Endothelial cell of umbilical vein (primary cell): ENCODE measurements around the gene GALNT12. TPM values are rescaled to one million over a fixed set of nuclear protein-coding genes. Genes with fewer than 3 reads are reported as not detected.

Experiments used
- BruUV-seq: library from RNA; stranded (reverse); fragments of 400-500 nt; replicated peaks from 2 replicates; lab custom pipeline; 2021; lab: Mats Ljungman, UMichigan
- CTCF ChIA-PET: fragments of 300-600, 350-600 bp; sonication (Branson Sonifier 250); formaldehyde crosslinking; loops from one replicate; lab custom pipeline; 2021; ENCODE audit warnings: antibody characterized with exemption, inconsistent platforms; lab: Charles Lee
- POLR2A ChIA-PET: fragments of 300-600, 350-600 bp; sonication (Branson Sonifier 250); formaldehyde crosslinking; loops from one replicate; lab custom pipeline; 2021; ENCODE audit warnings: antibody characterized with exemption, inconsistent platforms; lab: Charles Lee
- DNase-seq: peaks from one replicate; pipeline ENCODE4 v3.0.0-alpha.2; 2011; ENCODE audit warnings: low read depth, low spot score
- FAIRE-seq: peaks from 2 replicates; lab custom pipeline; 2011; peaks lifted over from hg19 to GRCh38; lab: Jason Lieb, UNC
- H2AFZ ChIP-seq: 2 replicates; pipeline ENCODE4 v1.6.0; 2012; ENCODE audit warnings: low read depth, low read length, control low read depth, inconsistent platforms
- H3K27ac ChIP-seq: 2 replicates; pipeline ENCODE4 v1.5.1; 2011; ENCODE audit warnings: low read depth, mild to moderate bottlenecking, control low read depth, low read length, moderate library complexity; ENCODE audit not compliant: insufficient read depth
- H3K27me3 ChIP-seq, 2 experiments: 2 replicates each; pipeline versions ENCODE4 v1.6.0 to v1.6.1; 2011; ENCODE audit warnings: low read length in 2 of 2, mixed read lengths in 1 of 2; ENCODE audit not compliant: control insufficient read depth in 2 of 2, insufficient read depth in 2 of 2
- H3K36me3 ChIP-seq, 2 experiments: 2 replicates in 1 of 2; 3 replicates in 1 of 2; pipeline ENCODE4 v1.5.1; 2011; ENCODE audit warnings: low read length in 2 of 2, mild to moderate bottlenecking in 1 of 2, moderate library complexity in 1 of 2; ENCODE audit not compliant: control insufficient read depth in 2 of 2, insufficient read depth in 2 of 2; ENCODE audit errors: extremely low read depth in 1 of 2
- H3K4me1 ChIP-seq: 3 replicates; pipeline ENCODE4 v1.5.1; 2011; ENCODE audit warnings: mild to moderate bottlenecking, low read length; ENCODE audit not compliant: control insufficient read depth, insufficient read depth; ENCODE audit errors: extremely low read depth
- H3K4me2 ChIP-seq: 2 replicates; pipeline ENCODE4 v1.6.1; 2011; ENCODE audit warnings: low read length, control low read depth, mixed read lengths; ENCODE audit not compliant: insufficient read depth
- H3K4me3 ChIP-seq, 3 experiments: fragments of 200-600 bp in 1 of 3; sonication (generic), shearing (Covaris generic) in 1 of 3; replicated peaks in 1 of 3; 2 replicates each; pipeline ENCODE4 v1.5.1; 2011 to 2016; ENCODE audit warnings: control low read depth in 3 of 3, low read length in 3 of 3, mild to moderate bottlenecking in 2 of 3, inconsistent platforms in 1 of 3, low read depth in 1 of 3, moderate library complexity in 1 of 3; ENCODE audit not compliant: insufficient read depth in 1 of 3
- H3K79me2 ChIP-seq: 2 replicates; pipeline ENCODE4 v1.6.0; 2012; ENCODE audit warnings: low read length, inconsistent platforms; ENCODE audit not compliant: control insufficient read depth, insufficient read depth
- H3K9ac ChIP-seq: replicated peaks from 2 replicates; pipeline ENCODE3; 2011; ENCODE audit warnings: low read length, control low read depth; ENCODE audit not compliant: insufficient read depth; ENCODE audit errors: extremely low read depth
- H3K9me1 ChIP-seq: replicated peaks from 3 replicates; pipeline ENCODE4 v1.6.0; 2011; ENCODE audit warnings: mild to moderate bottlenecking, low read length; ENCODE audit not compliant: control insufficient read depth, insufficient read depth; ENCODE audit errors: extremely low read depth
- H3K9me3 ChIP-seq: replicated peaks from 2 replicates; pipeline ENCODE4 v1.5.1; 2012; ENCODE audit warnings: low read length, inconsistent platforms; ENCODE audit not compliant: control insufficient read depth, insufficient read depth
- H4K20me1 ChIP-seq: replicated peaks from 2 replicates; pipeline ENCODE3; 2011; ENCODE audit warnings: mild to moderate bottlenecking, low read length; ENCODE audit not compliant: control insufficient read depth, insufficient read depth; ENCODE audit errors: extremely low read depth
- EZH2 ChIP-seq: IDR thresholded peaks from 2 replicates; pipeline ENCODE4 v1.6.1; 2012; ENCODE audit warnings: borderline replicate concordance, low read depth, mild to moderate bottlenecking, moderate library complexity, low read length, inconsistent platforms; ENCODE audit not compliant: severe bottlenecking
- GATA2 ChIP-seq: IDR thresholded peaks from 2 replicates; pipeline ENCODE4 v1.7.0; 2011; ENCODE audit warnings: low read depth, mild to moderate bottlenecking, moderate library complexity, mixed read lengths, low read length; ENCODE audit not compliant: insufficient read length, insufficient read depth
- JUN ChIP-seq: IDR thresholded peaks from 2 replicates; pipeline ENCODE4 v1.6.1; 2011; ENCODE audit warnings: borderline replicate concordance, low read depth; ENCODE audit not compliant: insufficient read length, insufficient read depth
- MYC ChIP-seq: IDR thresholded peaks from one replicate; pipeline ENCODE4 v1.6.1; 2011; ENCODE audit warnings: mild to moderate bottlenecking, low read depth, low read length
- POLR2A ChIP-seq: IDR thresholded peaks from 2 replicates; pipeline ENCODE4 v1.6.1; 2012; ENCODE audit warnings: low read depth, mild to moderate bottlenecking, control low read depth, low read length
- POLR2AphosphoS5 ChIP-seq: IDR thresholded peaks from 2 replicates; pipeline ENCODE4 v1.6.1; 2012; ENCODE audit warnings: low read depth, mild to moderate bottlenecking, control low read depth, low read length, moderate library complexity; ENCODE audit not compliant: insufficient read depth
- dilution Hi-C: fragments of 300-500 bp; cut with MboI; formaldehyde crosslinking; loops from one replicate; pipeline ENCODE4 v1.15.0; 2019; ENCODE audit warnings: low sequenced_read_pairs; ENCODE audit not compliant: extremely low pct_ligation_motif_present
- intact Hi-C: fragments of 100-400 bp; cut with micrococcal nuclease; formaldehyde crosslinking; loops from one replicate; pipeline ENCODE4 v1.10.0; 2022
- polyA plus RNA-seq, 4 experiments: library from polyadenylated mRNA; depleted of rRNA in 3 of 4; stranded (reverse) in 3 of 4; unstranded in 1 of 4; fragments of >200 nt; gene quantifications; 2 replicates each; pipeline versions ENCODE4 v1.2.1 to v1.2.3, GENCODE V29; 2011 to 2012; ENCODE audit warnings: missing spikeins in 1 of 4
- total RNA-seq: library from RNA; stranded (reverse); gene quantifications from 2 replicates; pipeline ENCODE4 v1.2.3, GENCODE V29; 2021
- TF ChIP-seq, protein P1 (sequence below): IDR thresholded peaks from 2 replicates; pipeline ENCODE4 v1.6.1; 2011; ENCODE audit not compliant: insufficient read depth, insufficient read length

Gene GALNT12
- total and polyA plus RNA-seq, 2 donors (not counting 3 experiments of a cell fraction or from before 2014, with no cell fraction given): 0.26 to 0.44 TPM

DNA sequence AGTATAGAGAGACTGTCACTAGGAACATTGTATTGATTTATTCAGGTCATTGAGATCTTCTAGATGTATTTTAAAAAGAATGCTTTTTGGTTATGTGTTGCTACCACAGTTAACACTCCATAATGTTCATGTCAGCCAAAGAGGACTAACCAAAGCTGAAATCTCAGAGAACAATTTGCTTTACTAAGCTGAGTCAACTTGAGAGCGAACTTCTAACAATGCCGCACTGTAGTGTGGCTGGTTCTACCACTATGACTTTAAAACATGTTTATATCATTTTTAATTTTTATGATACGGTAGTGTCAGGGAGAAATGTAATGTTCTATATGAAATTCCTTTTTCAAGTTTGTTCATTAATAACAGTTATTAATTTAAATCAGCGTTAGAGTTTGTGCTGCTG, 42.1 kb downstream of the GALNT12 start:
- ChIA-PET POLR2A (no interaction called here), CTCF (interaction anchor here (0.6 to 8.7 kb wide), 16 partner anchors 10 to 292 kb away, joined by 3 to 181 read pairs (median 4); partner anchors contain the start of gene TGFBR1)
- H4K20me1 ChIP-seq: no peaks in the 10 kb centered on the region
- H3K36me3 ChIP-seq: no peaks in the 10 kb centered on the region
- H3K4me2 ChIP-seq: no peak overlapping the region
- no peaks in the 10 kb centered on the region for H3K4me1 ChIP-seq
- H3K27ac ChIP-seq: no peak overlapping the region
- H3K27me3 ChIP-seq: no peaks in the 10 kb centered on the region
- H2AFZ ChIP-seq: no peak overlapping the region
- H3K9me1 ChIP-seq: no peaks in the 10 kb centered on the region
- no TSS peak for BruUV-seq
- H3K4me3 ChIP-seq: no peak overlapping the region
- no peaks in the 10 kb centered on the region for H3K79me2 ChIP-seq
- no peaks in the 10 kb centered on the region for H3K9me3 ChIP-seq
- FAIRE-seq: no peak
- dilution Hi-C loops (no loop called here), intact Hi-C loops (loop anchor here (5.0 kb wide), 1 partner anchor 532 kb away; no protein-coding TSS in a partner anchor)
- TF ChIP-seq, protein P1, sequence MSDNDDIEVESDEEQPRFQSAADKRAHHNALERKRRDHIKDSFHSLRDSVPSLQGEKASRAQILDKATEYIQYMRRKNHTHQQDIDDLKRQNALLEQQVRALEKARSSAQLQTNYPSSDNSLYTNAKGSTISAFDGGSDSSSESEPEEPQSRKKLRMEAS: no peak
- TF ChIP-seq GATA2: no peak
- TF ChIP-seq POLR2A: no peak
- TF ChIP-seq MYC: no peak
- TF ChIP-seq JUN: no peak
- no peak for TF ChIP-seq POLR2AphosphoS5
- TF ChIP-seq EZH2: no peak
- H3K9ac ChIP-seq: no peak overlapping the region
- no peak for DNase-seq
